ENCODE results near the gene FGD5. TPM values are rescaled to one million over a fixed set of nuclear protein-coding genes. Genes with fewer than 3 reads are reported as not detected.

Gene FGD5
- total RNA-seq, 6 donors from 2014 or later: 26.8 to 90.4 (median 57.2) TPM

GRCh38 chr3:14913926-14914778 is 95.4 kb downstream of the FGD5 start:
- TF ChIP-seq, protein P1, sequence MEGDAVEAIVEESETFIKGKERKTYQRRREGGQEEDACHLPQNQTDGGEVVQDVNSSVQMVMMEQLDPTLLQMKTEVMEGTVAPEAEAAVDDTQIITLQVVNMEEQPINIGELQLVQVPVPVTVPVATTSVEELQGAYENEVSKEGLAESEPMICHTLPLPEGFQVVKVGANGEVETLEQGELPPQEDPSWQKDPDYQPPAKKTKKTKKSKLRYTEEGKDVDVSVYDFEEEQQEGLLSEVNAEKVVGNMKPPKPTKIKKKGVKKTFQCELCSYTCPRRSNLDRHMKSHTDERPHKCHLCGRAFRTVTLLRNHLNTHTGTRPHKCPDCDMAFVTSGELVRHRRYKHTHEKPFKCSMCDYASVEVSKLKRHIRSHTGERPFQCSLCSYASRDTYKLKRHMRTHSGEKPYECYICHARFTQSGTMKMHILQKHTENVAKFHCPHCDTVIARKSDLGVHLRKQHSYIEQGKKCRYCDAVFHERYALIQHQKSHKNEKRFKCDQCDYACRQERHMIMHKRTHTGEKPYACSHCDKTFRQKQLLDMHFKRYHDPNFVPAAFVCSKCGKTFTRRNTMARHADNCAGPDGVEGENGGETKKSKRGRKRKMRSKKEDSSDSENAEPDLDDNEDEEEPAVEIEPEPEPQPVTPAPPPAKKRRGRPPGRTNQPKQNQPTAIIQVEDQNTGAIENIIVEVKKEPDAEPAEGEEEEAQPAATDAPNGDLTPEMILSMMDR (IDR thresholded peaks at IDR 0.05): no peak
- TF ChIP-seq POLR2AphosphoS5 (IDR thresholded peaks at IDR 0.05): no peak
- TF ChIP-seq POLR2A (IDR thresholded peaks at IDR 0.05): no peak
- TF ChIP-seq EP300 (IDR thresholded peaks at IDR 0.05): no peak
- no peak for ATAC-seq (ENCODE audit: low FRiP score in 2 of 2)

GRCh38 chr3:14914779-14915117 is 96.0 kb downstream of the FGD5 start:
- WGBS, 2 donors: 78 to 79% methylated on average over 6 of the region's 6 CpGs
- H3K4me1 ChIP-seq: peaks cover 0 to 11% (median 4%) of the 10 kb centered on the region in 4 donors
- ATAC-seq (ENCODE audit: low FRiP score in 2 of 2): no peak
- no peak for DNase-seq
- H3K36me3 ChIP-seq: peaks cover 0 to 44% (median 2%) of the 10 kb centered on the region in 4 donors
- no peak overlapping the region for H3K27ac ChIP-seq
- no peaks in the 10 kb centered on the region for H3K9me3 ChIP-seq
- no peak overlapping the region for H3K4me3 ChIP-seq
- no peak for TF ChIP-seq POLR2A (IDR thresholded peaks at IDR 0.05)
- TF ChIP-seq EP300 (IDR thresholded peaks at IDR 0.05): no peak
- TF ChIP-seq, protein P1 (IDR thresholded peaks at IDR 0.05): no peak
- TF ChIP-seq POLR2AphosphoS5 (IDR thresholded peaks at IDR 0.05): no peak
- no peaks in the 10 kb centered on the region for H3K27me3 ChIP-seq

More at GRCh38 chr3:14913926-14914778, 95.4 kb downstream of the FGD5 start:
- Histone ChIP-seq H3K4me3 (no peak overlapping the region), H3K36me3 (peaks cover 0 to 46% (median 2%) of the 10 kb centered on the region in 4 donors), H3K27me3 (no peaks in the 10 kb centered on the region), H3K9me3 (no peaks in the 10 kb centered on the region), H3K27ac (no peak overlapping the region), H3K4me1 (peaks cover 0 to 11% (median 4%) of the 10 kb centered on the region in 4 donors)
- DNase-seq: no peak
- 79 to 80% methylated on average over 9 to 14 of the region's 14 CpGs for WGBS, 2 donors

DNA sequence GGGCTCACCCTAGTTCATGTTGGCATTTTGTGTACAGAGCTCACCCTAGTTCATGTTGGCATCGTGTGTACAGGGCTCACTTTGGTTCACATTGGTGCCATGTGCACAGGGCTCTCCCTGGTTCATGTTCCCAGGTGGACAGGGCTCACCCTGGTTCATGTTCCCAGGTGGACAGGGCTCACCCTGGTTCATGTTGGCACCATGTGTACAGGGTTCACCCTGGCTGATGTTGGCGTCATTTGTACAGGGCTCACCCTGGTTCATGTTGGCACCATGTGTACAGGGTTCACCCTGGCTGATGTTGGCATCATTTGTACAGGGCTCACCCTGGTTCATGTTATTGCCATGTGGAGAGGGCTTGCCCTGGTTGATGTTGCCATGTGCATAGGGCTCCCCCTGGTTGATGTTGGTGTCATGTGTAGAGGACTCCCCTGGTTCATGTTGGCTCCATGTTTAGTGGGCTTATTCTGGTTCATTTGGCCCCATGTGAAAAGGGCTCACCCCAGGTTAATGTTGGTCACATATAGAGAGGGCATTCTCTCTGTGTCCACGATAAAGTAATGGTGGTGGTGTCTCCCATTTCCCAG is 97.0 kb downstream of the FGD5 start:
- DNase-seq (no peak), ATAC-seq (ENCODE audit: low FRiP score in 2 of 2) (no peak)
- WGBS, 2 donors: 74 to 87% methylated on average over 3 of the region's 3 CpGs
- Histone ChIP-seq H3K36me3 (peaks cover 0 to 35% (median 2%) of the 10 kb centered on the region in 4 donors), H3K27ac (no peak overlapping the region), H3K27me3 (no peaks in the 10 kb centered on the region), H3K4me3 (no peak overlapping the region), H3K9me3 (no peaks in the 10 kb centered on the region), H3K4me1 (peaks cover 0 to 14% (median 5%) of the 10 kb centered on the region in 4 donors)
- TF ChIP-seq EP300 (IDR thresholded peaks at IDR 0.05) (no peak), POLR2A (IDR thresholded peaks at IDR 0.05) (no peak), POLR2AphosphoS5 (IDR thresholded peaks at IDR 0.05) (no peak)
- TF ChIP-seq, protein P1 (IDR thresholded peaks at IDR 0.05): no peak

DNA sequence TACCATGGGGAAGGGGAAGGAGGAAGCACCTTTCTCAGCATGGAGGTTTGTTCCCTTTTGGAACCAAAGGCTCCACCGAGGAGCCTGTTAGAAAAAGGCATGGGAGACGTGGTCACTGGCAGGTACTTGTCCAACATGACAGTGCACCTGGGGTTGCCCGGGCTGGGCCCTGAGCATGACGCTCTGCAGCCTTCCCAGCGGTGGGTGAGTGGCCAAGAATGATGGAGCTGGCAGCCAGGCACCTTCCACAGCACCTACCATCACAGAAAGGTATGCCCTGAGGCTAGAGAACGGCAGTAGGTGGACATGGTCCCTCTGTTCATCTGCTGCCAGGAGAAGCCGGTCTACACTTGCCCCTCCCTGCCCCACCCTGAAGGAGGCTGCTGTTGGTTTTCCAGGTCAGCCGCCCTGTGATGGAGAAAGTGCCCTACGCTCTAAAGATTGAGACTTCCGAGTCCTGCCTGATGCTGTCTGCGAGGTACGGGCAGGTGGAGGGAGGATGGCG is 99.6 kb downstream of the FGD5 start:
- Histone ChIP-seq H3K9me3 (no peaks in the 10 kb centered on the region), H3K27ac (no peak overlapping the region), H3K36me3 (peaks cover 0 to 35% (median 8%) of the 10 kb centered on the region in 4 donors), H3K4me1 (peaks cover 3 to 23% (median 9%) of the 10 kb centered on the region in 4 donors), H3K27me3 (no peaks in the 10 kb centered on the region), H3K4me3 (no peak overlapping the region)
- ATAC-seq (ENCODE audit: low FRiP score in 2 of 2): no peak
- DNase-seq: no peak
- WGBS, 2 donors: 80 to 90% methylated on average over 11 of the region's 13 CpGs
- TF ChIP-seq POLR2A (IDR thresholded peaks at IDR 0.05): no peak
- TF ChIP-seq EP300 (IDR thresholded peaks at IDR 0.05): no peak
- TF ChIP-seq, protein P1 (IDR thresholded peaks at IDR 0.05): no peak
- no peak for TF ChIP-seq POLR2AphosphoS5 (IDR thresholded peaks at IDR 0.05)

All from upper lobe of left lung (tissue), 6 donors.